Activated CD8-positive, alpha-beta memory T cell treated with anti-CD3 and anti-CD28 coated beads for 24 hours (primary cell): ENCODE measurements around the gene AGBL4.
A peak's percentile ranks its signal among the peaks of the same experiment; 100 is the strongest.

Source experiments
- DNase-seq: peaks from one replicate; pipeline ENCODE4 v3.0.0-alpha.2; 2020

Gene AGBL4

GRCh38 chr1:48794816-48795215 is 1228.9 kb downstream of the AGBL4 start:
- DNase-seq: no peak

GRCh38 chr1:48793863-48794262 is 1229.9 kb downstream of the AGBL4 start:
- no peak for DNase-seq

DNA sequence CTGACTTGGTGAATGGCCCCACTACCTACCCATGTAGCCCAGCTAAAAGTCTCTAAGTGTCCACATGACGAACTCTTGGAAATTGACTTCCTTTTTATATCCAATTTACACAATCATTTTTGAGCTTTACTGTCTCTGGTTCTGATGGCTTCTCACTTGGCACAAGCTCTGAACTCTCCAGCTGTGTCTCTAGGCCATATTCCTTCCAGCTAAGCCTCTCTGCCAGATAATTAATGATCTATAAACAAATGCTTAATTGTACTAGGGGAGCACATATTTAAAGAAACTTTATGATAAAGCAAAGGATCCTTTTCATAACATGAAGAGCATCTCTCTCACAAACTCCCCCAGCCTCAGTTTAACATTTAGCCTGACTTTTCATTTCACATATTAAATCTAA is 1230.8 kb downstream of the AGBL4 start:
- DNase-seq: no peak

GRCh38 chr1:48790397-48790796 is 1233.4 kb downstream of the AGBL4 start:
- DNase-seq: no peak

DNA sequence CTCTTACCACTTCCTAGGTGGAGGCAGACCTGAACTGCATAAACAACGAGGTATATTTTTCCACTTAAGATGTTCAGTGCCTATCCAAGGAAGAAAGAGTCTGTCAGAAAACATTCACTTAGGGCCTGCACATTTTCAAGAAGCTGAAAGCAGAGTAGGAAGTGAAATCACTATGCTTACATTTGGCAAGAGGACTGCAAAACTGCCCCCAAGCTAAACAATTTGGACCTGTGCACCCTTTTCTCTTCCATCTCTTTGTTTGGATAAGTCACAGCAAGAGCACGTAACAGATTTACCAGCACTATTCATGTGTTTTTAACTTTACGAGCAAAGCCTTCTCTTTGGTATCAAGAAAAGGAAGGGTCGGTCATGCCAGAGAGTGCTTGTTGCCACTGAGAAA is 1233.9 kb downstream of the AGBL4 start:
- DNase-seq: no peak

DNA sequence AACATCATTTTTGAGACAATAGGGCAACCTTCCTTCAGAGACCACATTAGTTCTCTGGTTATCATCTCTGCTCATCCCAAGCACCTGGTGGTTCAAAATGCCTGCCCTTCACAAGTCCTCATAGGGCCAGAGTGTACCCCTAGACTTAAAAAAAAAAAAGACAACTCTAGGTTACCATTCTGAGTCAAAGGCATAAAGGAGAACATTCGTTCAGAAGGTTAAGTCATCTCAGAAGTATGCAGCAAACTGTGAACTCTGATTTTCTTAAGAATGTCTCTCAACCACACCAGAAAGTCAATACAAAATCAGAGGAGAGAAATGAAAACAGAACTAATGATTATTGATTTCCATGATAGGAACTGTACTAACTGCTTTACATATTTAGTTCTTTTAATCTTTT is 1237.9 kb downstream of the AGBL4 start:
- DNase-seq: no peak

DNA sequence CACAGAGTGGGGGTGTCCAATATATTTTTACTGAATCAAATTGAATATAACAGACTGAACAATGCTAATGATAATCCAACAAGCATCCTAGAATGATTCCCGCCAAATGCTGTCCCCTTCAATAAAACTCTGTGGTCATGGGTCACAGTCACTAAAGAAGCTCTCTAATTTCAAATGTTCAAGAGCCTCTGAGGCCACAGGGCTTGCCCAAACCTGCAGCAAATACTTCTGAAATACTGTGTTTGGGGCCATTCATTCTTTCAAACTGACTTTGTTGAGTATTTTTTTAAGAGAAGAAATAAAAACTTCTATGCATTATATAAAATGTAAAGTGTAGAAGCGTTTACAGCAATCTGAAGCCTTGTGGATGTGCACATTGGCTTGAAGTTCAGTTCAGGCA is 1239.5 kb downstream of the AGBL4 start:
- DNase-seq: no peak

- DNase-seq: no peak
Observed at GRCh38 chr1:48777219-48777895, 1246.4 kb downstream of the AGBL4 start.

GRCh38 chr1:48776393-48777218 is 1247.1 kb downstream of the AGBL4 start, which contains the start of gene BEND5:
Gene BEND5, minus strand, starts transcription at chr1:48776891. Its CDS starts 60 bp downstream, at chr1:48776831.
- peak; percentile 77 for DNase-seq

- DNase-seq: peak; percentile 56
Observed at GRCh38 chr1:48775831-48776392, 1247.8 kb downstream of the AGBL4 start.

DNA sequence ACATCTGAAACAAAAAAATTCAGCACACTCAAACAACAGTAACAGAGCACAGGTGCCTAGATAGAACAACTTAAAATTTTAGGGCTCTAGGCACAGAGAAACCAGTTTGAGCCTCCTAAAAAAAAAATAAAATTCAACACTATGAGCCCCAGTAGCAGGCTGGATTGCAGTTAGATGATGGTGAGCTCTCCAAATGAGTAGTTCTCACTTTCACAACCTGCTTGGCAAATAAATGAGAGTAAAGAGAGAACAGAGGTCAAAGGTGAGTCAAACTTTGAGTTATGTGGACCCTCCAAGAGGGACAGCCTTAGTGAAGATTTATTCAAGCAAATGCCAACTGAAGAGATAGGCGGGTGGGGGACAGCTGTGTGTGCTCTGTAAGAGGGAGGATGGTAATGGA is 1250.6 kb downstream of the AGBL4 start:
- DNase-seq: no peak

DNA sequence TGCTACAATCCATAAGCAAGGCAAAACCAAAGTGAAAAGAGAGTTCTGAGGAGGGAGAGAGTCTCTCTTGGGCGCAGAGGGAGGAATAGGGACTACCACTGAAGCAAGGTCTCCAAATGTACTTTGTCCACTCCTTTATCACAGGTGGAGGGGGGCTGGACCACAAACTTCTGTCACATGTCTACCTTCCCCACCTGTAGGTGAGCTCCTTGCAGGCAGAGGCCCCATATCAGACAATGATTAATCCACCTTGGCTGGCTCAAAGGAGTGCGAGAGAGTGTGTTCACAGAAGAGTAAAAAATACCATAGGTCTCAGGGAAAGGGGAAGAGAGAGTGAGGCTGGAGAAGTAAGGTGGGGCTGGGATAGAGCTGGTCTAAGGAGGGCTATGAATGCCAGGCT is 1251.5 kb downstream of the AGBL4 start:
- no peak for DNase-seq

DNA sequence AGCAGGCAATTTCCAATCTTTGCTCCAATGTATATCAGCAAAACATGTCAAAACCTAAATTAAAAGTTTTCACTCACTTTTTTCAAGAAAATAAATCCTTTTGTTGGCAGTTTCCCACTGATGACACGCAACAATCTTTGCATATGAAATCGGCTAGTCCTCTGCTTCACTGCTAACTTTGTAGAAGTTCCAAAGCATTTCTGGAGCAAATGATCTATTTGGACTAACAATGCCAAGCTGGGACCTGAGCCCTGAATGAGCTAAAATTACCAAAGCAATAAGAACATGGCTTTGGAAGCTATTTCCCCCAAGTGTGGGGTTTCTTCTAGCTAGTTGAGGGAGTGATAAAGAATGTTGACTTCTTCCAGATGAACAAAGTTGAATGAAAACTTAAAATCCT is 1252.2 kb downstream of the AGBL4 start:
- no peak for DNase-seq

- no peak for DNase-seq
Observed at GRCh38 chr1:48767975-48768510, 1255.7 kb downstream of the AGBL4 start.

DNA sequence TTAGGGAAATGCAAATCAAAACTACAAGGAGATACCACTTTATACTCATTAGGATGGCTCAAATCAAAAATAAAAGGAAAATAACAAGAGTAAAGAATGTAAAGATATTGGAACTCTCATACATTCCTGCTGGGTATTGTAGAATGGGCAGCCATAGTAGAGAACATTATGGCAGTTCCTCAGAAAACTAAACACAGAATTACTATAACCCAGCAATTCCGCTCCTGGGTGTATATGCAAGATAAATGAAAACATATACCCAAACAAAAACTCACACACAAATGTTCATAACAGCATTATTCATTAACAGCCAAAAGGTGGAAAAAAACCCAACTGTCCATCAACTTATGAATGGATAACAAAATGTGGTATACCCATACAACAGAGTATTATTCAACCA is 1258.4 kb downstream of the AGBL4 start:
- DNase-seq: no peak

DNA sequence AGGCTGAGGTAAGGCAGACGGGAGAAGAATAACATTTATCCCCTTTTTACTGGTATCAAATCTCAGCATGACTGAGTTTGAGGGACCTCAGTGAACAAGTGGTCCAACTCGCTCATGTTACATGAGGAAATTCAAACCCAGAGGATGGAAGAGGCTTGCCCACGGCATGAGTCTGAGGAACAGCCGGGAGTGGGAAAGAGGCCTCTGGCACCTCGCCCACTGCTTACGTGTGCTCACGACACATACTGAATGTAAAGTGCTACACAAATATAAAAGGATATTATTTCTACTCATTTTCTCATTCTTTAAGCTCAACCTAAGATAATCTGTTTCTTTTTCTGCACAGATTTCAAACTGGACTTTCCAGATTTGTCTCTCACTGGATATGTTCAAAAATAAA is 1261.8 kb downstream of the AGBL4 start:
- DNase-seq: no peak

GRCh38 chr1:48761411-48761810 is 1262.3 kb downstream of the AGBL4 start:
- DNase-seq: no peak

GRCh38 chr1:48760857-48761256 is 1262.9 kb downstream of the AGBL4 start:
- no peak for DNase-seq

DNA sequence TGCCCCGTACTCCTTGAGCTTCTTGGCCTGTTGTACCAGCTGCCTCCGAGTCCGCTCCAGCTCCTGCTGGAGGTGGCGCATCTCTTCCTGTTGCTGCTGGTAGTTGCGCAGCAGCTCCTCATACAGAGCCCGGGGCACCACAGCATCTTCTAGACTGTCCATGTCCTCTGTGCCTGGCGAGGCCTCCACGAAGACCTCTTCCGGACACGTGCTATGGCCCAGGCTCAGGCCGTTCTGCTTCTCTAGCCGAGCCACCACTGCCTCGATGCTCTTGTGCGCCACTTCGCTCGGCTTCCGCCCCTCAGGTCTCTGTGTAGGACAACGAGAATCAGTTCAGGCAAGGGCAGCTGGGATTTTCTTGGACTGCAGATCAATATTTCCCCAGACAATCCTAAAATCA is 1264.8 kb downstream of the AGBL4 start:
- no peak for DNase-seq

DNA sequence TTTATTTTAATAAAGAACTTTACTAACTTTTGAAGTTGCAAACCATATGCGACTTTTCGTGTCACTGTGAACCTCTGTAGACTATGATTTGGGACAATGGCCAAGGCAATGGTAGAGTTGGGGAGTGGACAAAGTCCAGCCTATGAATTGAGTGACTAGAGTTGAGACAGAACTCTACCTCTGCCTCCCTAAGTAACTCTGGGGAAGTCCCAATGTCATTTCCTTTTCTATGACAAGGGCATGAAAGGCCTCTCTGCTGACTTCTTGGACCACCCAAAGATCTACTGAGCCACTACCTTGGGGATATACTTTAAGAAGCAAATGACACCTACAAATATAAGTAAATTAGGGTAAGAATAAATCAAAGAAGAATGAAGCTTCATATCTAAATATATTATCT is 1266.4 kb downstream of the AGBL4 start:
- DNase-seq: no peak

GRCh38 chr1:48756683-48757316 is 1267.0 kb downstream of the AGBL4 start:
- no peak for DNase-seq

GRCh38 chr1:48753293-48753692 is 1270.5 kb downstream of the AGBL4 start:
- DNase-seq: no peak

DNA sequence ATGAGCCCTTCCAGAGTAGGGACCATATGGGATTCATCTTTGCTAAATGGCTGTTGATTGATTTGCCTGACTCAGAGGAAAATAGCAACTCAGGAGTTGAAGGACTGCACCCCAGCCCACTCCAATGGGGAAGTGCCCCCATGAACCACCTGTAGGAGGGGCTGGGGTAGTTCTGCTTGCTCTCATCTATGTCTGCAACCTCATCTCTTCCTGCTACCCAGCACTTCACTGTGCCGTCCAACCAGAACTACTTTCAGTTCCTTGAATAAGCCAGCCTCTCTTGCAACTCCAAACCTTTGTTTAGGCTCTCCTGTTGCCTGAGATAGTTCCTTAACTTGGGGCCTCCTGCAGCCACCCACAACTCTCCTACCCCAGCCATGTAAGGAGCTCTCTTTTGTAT is 1273.6 kb downstream of the AGBL4 start:
- DNase-seq: no peak
